Activated effector memory CD4-positive, alpha-beta T cell treated with Interleukin-2 at 50 U/mL for 16 hours (primary cell): ENCODE measurements around the gene C3orf20.

Experiments used
- DNase-seq: peaks from one replicate; pipeline ENCODE4 v3.0.0-alpha.2; 2020

The C3orf20 gene

GRCh38 chr3:14674841-14675240, at the start of gene C3orf20:
TSS of gene C3orf20 (plus strand) at chr3:14675141. CDS start at chr3:14682714, 7,573 bp downstream.
- no peak for DNase-seq

DNA sequence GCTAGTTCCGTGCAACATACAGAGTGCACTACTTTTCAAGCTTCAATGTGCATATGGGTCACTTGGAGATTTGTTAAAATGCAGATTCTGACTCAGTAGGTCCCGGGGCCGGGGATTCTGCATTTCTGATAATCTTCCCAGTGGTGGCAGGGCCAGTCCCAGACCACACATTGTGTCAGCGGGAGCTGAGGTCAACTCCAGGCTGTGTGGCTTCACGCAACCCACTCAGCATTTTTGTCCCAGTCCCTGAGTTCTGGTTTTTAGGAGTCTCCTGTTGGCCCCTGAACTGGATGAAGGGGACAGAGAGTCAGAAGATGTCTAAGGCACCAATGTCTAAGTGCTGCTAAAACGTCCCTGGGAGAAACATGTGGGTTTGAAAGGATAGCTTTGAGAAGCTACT, 49.5 kb upstream of the C3orf20 start:
- no peak for DNase-seq

DNA sequence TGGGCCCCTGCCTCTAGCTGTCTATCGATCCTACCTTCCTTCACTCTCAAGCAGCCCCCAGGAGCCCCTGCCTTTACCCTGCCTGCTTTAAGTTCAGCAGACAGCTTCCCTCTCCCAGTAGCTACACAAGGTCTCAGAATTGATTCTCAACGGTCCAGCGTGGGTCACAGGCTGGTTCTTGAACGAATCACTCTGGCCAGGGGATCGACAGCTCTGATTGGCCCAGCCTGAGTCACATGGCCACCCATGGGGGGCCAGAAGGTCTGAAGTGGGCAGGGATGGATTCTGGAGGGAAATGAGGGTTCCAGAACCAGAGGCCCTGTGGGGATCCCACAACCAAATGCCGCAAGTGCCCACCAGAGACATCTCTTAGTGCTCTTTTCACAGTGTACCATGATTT, 47.1 kb upstream of the C3orf20 start:
- DNase-seq, result no peak

DNA sequence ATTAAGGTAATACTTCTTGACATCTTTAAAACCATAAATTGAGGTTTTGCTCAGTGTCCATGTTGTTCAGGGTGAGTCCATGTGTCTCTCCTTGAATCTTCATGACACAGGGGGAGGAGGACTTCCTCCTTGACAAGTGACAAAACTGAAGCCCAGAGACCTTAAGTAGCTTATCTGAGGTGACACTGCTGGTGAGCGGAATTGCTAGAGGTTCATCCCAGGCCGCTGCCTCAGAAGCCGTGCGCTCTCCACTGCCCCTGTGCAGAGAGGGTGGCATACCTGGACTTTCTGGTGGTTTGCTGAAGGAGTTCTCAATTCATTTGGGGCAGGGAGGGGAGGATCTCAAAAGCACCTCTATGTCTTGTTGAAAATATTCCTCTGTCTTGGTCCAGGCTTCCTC, 46.5 kb upstream of the C3orf20 start:
- DNase-seq, result no peak

GRCh38 chr3:14630404-14631100, 44.4 kb upstream of the C3orf20 start:
- no peak for DNase-seq

DNA sequence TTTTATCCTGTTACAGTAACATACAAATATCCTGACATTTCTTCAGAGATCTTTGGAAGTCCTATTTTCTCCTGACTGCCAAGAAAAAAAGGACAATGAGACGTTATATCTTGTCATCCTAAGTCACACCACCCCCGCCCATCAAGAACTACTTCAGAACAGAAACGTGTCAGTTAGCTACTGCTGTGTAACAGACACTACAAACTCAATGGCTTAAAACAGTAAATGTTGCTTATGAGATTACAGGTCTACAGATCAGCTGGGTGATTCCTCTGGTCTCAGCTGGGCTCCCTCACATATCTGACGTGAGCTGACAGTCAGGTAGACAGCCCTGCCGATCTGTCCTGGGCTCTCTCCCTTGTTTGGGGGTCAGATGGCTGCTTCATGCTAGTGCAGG, 43.8 kb upstream of the C3orf20 start:
- DNase-seq, result no peak

DNA sequence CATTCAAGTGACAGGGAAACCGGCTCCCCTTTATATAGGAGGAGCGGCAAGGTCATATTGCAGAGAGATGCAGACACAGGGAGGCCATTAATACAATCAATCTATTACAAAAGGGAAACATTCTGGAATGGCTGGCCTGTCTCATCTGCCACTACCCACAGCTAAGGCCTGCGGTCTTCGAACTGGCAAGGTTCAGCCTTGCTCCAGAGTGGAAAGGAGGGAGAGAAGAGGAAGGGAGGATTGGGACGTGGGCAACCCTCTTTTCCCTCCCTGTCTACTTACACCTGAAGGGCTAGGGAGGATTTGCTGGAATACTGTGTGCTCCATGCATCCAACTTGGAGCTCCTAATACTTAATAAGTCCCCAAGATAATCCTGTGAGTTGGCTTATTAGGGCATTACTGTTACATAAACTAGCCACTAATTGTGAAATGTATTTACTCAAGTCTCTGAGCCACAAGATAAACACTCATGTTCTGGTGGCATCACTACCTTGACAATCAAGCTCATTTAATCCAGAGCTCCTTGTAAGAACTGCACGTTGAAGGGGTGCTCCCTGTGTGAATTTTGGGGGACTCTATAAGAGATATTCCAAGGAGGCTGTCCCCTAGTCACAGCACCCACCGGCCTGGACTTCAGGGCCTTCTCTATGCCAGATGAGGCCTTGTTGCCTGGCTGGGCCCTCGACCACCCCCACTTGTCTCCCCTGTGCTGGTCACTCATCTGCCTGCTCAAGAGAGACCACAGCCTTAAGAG, 43.1 kb upstream of the C3orf20 start:
- DNase-seq, result no peak

DNA sequence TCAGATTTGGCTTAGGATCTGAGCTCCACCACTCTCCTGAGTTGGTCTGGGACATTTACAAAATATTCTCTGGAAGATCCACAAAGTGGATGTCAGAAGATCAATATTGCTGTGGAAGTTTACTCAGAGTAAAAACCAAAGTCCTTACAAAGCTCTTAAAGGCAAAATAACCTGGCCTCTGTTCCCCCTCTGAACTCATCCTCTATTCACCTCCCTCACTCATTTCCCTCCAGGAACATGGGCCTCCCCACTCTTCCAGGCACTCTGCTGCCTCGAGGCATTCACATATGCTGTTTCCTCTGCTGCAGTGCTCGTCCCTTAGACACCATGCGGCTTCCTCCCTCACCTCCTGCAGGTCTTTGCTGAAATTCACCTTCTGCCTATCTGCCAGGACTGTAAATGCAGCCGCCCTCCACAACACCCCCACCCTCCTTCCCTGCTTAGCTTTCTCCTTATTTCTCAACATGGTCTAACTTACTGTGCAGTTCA, 42.5 kb upstream of the C3orf20 start:
- no peak for DNase-seq

GRCh38 chr3:14633417-14633816, 41.5 kb upstream of the C3orf20 start:
- no peak for DNase-seq

DNA sequence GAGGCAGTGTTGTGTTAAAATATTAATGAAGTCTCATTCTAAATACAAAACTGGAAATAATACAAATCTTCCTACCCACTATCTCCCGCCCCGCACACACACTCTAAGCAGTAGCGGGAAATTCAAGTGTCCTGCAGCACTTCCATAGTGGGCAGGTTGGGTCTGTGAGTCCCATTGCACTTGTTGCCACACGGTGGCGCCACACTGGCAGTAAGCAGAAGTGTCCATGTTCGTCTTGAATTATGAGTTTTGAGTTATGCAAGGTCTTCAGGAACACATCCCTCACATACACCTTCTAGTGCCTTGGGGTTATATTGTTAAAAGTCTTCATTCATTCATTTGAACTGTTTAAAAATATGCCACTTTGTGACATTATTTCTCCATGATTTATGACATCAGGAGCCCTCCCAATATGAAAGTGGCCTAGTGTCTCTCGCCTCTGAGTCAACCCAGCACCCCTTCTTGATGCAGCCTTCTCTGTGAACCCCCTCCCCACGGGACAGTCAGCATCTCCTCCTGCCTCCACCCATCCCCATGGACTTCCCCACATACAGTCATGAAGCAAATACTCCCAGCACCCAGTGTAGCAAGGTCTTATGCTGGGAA, 41.0 kb upstream of the C3orf20 start:
- peak; percentile 32 for DNase-seq

DNA sequence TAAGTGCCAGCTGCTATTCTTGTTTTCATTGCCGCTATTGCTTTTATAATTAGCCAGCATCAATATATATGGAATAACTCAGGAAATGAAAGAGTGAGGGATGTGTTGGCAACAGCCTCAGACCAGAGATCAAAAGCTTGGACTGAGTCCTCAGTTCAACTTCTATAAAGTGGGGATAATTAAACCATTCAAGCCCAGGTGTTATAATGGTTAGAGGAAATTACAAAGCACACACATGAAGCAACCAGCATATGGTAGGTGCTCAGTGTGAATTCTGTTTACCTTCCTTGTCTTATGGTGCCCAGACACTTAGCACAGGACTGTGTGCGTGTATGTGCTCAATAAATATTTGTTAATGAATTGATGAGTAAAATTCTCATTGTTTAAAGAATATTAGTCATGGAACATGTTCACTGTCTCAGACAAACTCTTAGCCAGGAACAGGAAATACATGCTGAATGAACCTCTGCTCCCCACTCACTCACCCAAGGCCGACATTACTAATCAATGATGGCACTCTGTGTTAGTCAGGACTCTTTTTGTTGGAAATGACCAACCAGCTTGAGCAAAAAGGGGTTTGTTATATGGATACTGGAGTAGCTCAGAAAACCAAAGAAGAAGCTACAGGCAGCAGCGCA, 40.1 kb upstream of the C3orf20 start:
- DNase-seq, result no peak

- no peak for DNase-seq
Measured at GRCh38 chr3:14636496-14637087, 38.3 kb upstream of the C3orf20 start.

GRCh38 chr3:14640157-14640562, 34.8 kb upstream of the C3orf20 start:
- no peak for DNase-seq

- DNase-seq, result no peak
Measured at GRCh38 chr3:14640734-14641133, 34.2 kb upstream of the C3orf20 start.

GRCh38 chr3:14641346-14641745, 33.6 kb upstream of the C3orf20 start:
- no peak for DNase-seq

GRCh38 chr3:14645453-14645852, 29.5 kb upstream of the C3orf20 start:
- no peak for DNase-seq

DNA sequence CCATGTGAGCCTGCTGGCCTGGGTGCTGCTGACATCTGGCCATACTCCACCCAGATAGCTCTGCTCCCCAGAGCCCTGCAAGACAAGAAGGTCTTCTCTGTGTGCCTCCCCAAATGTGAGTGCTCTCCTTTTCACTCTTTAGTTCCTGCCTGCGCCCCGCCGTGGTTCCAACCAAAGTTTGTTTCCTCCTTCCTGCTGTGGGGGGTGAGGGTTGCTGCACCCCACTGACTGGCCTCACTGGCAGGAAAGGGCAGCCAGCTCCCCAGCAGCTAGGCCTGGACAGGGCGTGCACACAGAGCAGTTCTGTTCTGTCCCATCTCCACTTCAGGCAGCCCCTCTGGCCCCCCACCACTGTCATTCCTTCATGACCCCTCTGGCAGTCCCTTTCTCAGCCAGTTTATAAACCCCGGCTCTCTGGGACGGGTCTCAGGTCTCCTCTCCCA, 28.8 kb upstream of the C3orf20 start:
- no peak for DNase-seq

GRCh38 chr3:14646589-14647413, 28.1 kb upstream of the C3orf20 start:
- DNase-seq, result no peak

- no peak for DNase-seq
Measured at GRCh38 chr3:14647976-14648955, 26.7 kb upstream of the C3orf20 start.

DNA sequence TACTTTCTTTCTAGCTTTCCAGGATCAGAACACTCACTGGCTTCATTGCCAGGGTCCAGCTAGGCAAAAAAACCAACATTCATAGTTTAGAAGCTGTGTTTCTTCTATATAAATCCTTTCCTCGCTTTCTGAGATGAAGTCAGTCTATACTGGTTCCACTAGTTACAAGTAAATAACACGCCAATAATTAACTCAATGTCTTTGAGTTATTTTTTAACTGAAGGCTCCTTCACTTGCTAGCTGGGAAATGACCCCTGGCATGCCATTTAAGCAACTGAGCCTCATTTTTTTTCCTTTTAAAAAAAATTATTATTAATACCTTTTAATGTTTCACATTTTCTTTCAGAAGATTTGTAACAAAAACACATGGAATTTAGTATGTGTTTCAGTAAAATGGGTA, 25.5 kb upstream of the C3orf20 start:
- DNase-seq, result no peak

- DNase-seq, result no peak
Measured at GRCh38 chr3:14650193-14650592, 24.7 kb upstream of the C3orf20 start.
